Glomerular endothelial cell (primary cell): ENCODE measurements around the gene KDM2A. TPM values are rescaled to one million over a fixed set of nuclear protein-coding genes. Genes with fewer than 3 reads are reported as not detected.

Experiments used
- DNase-seq: peaks from one replicate; pipeline ENCODE4 v3.0.0-alpha.2; 2011; ENCODE audit warnings: low read depth, low spot score; ENCODE audit errors: extremely low read depth
- total RNA-seq: library from RNA; depleted of rRNA; stranded (reverse); fragments of >200 nt; gene quantifications from 2 replicates; pipeline ENCODE4 v1.2.3, GENCODE V29; 2015

The KDM2A gene
- 35.8 and 55.2 TPM in 2 replicates for total RNA-seq

DNA sequence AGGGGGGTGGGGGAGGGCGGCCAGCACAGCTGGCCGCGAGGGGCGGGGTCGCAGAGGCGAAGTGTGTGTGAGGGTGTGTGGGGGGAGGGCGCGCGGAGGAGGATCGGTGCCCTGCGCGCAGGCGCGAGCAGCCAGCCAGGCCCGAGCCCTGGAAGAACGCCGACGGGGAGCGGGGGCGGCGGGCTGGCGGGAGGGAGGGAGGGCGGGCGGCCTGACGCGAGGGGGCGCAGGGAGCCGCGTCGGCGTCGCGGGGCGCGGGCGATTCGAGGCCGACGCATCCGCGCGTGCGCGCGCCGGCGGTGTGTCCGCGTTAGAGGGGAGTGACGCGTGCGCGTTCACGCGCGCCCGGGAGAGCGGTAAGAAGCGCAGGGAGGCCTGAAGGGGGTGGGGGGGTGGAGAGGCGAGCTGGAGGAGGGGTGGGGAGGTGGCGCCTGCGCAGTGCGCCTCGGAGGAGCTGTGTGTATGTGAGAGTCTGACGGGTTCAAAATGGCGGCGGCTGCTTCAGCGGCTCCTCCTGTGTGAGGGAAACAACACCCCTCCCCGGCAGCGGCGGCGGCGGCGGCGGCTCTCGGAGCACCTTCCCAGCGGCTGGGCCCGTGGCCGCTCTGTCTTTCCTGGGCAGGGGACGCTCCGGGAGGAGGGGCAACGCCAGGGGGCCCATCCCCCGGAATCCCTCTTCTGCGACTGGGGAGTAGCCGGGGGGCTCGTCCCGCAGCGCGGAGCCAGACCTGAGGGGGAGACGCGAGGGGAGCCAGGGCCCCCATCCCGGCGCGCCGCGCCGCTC is at the start of gene KDM2A:
KDM2A (plus strand) TSS at position 463 of the 784 bp plus-strand sequence. CDS start 2,054 bp downstream, outside the sequence.
- peak; percentile 71 for DNase-seq

DNA sequence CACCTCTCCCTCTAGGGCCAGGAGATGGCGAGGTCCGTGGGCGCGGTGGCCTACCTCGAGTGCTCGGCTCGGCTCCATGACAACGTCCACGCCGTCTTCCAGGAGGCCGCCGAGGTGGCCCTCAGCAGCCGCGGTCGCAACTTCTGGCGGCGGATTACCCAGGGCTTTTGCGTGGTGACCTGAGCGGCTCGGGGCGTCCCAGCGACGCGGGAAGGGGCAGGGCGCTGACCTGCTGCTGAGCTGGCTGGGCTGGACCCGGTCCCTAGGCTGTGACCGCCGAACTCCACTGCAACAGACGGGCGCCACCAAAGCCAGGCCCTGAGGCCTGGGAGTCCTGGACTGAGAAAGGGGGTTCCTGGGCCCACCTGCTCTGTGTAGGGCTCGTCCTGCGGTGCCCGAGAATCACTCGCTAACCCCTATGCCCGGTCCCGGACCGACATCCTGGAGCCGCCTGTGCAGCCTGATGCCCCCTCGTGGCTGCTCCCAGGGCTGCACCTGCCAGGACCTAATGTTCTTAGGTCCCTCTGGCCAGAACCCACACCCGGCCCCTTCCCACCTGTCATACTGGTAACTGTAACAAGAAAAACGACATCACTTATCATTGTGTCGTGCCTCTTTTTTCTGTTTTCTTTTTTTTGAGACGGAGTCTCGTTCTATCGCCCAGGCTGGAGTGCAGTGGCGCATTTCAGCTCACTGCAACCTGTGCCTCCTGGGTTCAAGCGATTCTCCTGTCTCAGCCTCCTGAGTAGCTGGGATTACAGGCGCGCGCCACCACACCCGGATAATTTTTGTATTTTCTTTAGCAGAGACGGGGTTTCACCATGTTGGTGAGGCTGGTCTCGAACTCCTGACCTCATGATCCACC is 47.4 kb upstream of the KDM2A start:
- DNase-seq = no peak

DNA sequence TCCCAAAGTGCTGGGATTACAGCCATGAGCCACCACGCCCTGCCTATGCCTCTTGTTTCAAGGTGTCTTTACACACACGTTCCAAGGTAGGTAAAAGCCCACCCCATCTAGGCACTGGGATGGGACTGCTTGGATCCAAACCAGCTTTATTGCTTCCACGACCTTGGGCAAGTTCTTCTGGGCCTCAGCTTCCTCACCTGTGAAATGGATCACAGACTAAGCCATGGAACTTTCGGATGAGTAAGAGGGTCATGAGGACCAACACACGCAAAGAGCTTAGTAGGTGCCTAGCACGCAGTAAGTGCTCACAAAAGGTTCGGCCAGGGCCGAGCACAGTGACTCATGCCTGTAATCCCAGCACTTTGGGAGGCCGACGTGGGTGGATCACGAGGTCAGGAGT is 46.8 kb upstream of the KDM2A start:
- DNase-seq = no peak

DNA sequence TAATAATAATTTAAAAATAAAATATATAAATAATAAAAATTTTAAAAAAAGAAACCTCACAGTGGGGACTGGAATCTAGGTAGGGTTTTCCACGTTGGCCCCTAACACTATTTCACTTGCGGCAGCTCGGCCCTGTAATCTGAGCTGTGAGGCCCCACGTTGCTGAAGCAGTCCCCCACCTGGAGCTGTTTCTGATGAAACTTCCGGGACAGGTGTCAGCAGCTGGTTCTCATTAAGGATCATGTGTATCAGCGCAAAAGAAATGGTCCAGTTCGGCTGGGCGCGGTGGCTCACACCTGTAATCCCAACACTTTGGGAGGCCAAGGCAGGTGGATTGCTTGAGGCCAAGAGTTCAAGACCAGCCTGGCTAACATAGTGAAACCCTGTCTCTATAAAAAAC is 45.2 kb upstream of the KDM2A start:
- no peak for DNase-seq

DNA sequence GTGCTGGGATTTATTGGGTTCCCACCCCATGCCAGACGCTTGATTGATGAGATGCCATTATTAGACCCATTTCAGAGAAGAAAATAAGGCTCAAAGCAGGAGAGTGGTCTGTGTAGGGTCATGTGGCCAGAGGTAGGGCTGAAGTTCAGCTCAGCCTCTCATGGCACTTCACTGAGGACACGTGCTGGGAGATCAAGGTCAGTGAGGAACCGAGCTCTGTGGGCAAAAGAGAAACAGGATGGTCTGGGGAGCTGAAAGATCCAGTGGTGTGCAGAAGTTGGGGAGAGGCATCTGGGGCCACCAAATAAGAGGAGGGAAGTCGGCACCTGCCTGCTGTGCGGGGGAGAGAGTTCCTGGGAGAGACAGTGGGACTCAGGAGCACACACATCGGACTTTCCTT is 42.9 kb upstream of the KDM2A start:
- DNase-seq = no peak

DNA sequence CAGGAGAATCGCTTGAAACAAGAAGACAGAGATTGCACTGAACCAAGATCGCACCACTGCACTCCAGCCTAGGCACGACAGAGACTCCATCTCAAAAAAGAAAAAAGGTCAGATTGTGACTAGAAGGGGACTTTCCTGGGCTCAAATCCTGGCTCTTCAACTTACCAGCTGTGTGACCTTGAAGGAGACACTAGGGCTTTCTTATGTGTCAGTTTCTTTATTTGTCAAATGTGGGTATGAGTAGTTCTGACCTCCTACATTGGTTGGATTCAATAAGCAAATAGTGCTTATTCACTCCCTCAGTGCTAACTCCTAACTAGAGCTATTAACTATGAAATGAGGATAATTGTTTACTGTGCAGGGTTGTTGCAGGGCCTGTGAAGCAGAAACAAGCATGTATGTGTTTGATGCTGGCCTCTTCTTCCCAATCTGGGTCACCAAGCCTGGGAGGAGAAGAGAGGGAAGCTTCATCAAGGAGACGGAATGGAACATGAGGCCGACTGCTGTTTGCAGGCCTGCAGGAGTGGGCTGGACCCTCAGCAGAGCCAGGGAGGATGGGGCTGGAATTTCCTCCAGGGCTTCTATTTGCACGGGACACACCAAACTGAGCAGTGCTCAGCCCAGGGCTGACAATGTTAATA is 39.9 kb upstream of the KDM2A start:
- DNase-seq = no peak

DNA sequence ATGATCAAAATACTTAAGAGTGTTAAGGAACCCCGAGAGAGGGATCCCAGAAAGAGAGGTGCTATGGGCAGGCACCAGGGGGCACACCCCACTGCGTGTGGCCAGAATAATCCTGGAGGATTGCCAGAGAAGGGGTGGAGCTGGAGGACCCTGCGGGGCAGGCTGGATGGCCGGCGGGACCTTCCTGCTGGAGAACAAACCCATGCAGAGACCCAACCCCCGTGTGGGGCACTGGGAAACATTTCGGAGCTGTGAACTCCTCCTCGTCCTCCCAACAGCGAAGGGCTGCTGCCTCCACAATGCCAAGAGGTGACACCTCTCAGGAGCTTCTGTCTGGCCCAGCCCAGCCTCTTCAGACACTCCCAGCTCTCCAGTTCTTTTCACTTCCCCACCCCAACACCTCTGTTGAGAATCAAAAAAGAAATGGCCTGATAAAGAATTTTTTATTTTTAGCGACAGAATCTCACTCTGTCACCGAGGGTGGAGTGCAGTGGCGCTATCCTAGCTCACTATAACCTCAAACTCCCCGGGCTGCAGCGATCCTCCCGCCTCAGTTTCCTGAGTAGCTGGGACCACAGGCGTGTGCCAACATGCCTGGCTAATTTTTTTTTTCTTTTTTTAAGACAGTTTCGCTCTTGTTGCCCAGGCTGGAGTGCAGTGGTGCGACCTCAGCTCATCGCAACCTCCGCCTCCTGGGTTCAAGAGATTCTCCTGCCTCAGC is 36.8 kb upstream of the KDM2A start:
- DNase-seq = no peak

DNA sequence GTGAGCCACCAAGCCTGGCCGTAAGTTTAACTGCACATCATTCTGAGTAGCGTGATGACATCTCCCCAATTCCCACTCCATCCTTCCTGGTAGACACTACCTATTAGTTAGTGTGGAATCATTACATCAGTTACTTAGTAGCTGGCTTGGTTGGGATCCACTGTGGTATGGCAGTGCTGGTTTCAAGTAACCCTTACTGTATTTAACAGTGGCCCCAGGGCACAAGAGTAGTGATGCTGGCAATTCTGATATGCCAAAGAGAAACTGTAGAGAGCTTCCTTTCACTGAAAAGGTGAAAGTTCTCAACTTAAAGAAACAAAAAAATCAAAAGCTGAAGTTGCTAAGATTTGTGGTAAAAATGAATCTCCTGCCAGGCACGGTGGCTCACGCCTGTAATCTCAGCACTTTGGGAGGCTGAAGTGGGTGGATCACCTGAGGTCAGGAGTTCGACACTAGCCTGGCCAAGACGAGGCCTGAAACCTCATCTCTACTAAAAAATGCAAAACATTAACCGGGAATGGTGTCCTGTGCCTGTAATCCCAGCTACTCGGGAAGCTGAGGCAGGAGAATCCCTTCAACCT is 35.2 kb upstream of the KDM2A start:
- no peak for DNase-seq

DNA sequence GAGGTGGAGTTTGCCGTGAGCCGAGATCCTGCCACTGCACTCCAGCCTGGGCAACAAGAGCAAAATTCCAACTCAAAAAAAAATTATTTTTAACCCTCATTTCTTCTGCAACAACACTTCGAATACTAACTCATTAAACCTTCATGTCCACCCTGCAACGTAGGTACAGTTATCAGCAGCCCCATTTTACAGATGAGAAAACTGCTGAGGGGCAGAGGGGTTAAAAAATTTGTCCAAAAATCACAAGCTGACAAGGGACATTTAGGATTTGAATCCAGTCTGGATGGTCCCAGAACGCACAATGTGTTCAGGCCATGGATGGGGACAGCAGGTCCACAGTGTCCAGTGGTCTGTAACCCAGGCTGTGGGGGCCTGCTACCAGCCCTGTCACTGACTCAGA is 33.4 kb upstream of the KDM2A start:
- no peak for DNase-seq

DNA sequence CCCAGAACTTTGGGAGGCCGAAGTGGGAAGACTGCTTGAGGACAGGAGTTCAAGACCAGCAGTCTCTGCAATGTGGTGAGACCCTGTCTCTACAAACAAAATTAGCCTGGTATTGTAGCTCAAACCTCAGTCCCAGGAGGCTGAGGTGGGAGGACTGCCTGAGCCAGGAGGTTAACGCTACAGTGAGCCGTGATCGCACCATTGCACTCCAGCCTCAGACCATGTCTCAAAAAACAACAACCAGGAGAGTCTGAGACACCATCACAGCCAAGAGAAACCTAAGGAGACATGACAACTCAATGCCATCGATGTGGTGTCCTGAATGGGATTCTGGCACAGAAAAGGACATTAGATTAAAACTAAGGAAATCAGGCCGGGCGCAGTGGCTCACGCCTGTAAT is 28.3 kb upstream of the KDM2A start:
- DNase-seq = no peak

DNA sequence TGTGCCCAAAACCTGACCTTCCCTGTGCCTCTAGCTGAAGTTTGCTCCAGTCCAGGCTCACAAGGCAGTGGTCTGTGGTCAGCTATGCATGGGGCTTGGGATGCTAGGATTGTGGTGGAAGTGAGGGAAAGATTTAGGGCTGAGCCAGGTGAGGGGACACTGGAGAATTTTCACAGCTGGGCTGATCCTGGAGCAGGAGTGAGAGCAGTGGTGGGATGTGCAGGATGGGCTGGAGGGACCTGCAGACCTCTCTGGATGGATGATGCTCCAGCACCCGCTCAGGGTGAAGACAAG is 23.9 kb upstream of the KDM2A start:
- no peak for DNase-seq

DNA sequence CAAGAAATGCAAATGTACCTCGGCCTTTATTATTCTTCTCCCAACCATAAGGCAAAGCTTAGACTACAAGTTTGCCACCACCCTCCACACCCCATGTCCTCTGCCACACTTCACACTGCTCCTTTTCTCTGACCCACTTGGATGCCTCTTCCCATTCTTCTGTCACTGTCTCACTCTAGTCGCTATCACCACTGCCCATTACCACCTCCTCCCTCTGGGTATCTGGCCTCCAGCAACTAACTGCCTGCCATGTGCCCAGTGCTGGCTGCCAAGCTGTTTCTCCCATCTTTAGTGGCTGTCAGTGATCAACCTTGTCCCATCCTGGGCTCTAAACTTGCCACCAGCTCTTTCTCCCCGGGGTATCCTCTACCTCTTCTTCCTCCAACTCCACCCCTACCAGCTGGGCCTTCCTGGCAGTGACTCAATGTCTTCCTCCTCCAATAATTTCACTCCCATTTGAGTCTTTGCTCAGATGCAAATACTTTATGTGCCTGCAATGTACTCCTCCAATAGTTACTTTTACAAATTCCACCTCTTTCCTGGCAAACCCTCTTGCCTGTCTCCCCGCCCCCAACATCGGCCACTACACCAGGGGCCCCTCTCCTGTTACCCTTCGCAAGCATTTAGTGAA is 20.1 kb upstream of the KDM2A start:
- DNase-seq = no peak

DNA sequence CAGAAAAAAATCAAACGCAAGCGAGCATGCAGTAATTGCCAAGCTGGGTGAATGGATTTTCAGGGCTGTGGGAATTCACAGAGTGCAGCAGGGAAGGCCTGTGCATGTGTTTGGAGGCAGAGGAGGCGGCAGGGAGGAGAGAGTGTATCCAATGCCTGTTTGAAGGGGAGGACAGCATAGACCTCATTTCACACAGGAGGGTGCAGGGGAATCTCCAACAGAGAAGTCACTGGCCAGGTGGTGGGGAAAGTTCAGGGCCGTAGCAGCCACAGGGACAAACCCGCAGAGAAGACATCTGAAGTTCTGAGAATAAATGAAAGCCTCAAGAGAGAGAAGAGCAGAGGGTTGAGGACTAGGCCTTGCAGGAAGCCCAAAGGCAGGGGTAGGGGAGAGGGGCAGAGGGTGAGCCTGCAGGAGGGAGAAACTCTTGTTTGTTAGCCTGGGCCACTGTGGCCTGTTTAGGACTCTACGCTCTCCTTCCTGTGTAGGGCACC is 19.2 kb upstream of the KDM2A start:
- no peak for DNase-seq

DNA sequence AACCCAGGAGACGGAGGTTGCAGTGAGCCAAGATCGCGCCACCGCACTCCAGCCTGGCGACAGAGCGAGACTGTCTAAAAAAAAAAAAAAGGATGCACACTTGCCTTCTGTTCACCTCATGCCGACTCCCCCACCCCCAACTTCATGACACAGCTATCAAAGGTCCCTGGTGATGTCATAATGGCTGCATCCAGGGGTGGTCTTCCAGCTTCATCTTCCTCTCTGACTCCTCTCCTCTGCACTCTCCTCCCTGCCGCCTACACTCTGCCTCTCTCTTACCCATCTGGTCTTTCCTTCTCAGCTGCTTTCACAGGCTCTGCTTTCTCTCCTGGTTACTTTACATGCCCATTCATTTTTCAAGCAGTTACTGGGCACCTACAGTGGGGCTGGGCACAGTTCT is 16.4 kb upstream of the KDM2A start:
- no peak for DNase-seq

DNA sequence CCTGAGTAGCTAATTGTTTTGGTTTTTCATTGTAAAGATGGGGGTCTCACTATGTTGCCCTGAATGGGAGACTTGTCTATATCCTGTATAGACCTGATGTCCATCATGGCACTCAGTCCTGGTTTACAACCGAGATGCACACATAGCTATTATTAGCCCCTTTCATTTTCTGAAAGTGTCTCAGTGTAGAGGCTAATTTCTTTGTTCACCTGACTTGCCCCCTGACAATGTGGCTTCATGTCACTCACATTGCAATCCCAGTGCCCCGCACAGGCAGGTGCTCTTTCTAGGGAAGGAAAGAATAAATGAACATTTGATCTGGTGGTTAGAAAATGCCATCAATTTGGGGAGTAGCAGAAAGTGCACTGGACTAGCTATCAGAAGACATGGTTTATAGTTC is 13.1 kb upstream of the KDM2A start:
- DNase-seq = no peak

DNA sequence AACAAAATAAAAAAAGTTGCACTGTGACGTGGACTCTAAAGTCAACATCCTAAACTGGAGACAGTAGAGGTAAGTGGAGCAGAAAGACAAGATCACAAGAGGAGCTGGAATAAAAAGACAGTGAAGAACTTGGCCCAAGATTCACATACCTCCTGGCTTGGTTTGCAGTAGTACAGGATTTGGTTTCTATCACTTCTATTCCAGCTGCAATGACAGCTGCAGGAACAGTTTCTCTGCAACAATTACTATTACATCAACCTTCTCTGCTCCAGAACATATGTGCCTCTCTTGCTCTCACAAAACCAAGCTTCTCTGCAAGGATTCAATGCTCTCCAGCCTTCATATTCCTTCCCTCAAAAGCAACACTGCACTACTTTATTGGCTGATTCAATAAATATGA is 7.8 kb upstream of the KDM2A start:
- DNase-seq = no peak

DNA sequence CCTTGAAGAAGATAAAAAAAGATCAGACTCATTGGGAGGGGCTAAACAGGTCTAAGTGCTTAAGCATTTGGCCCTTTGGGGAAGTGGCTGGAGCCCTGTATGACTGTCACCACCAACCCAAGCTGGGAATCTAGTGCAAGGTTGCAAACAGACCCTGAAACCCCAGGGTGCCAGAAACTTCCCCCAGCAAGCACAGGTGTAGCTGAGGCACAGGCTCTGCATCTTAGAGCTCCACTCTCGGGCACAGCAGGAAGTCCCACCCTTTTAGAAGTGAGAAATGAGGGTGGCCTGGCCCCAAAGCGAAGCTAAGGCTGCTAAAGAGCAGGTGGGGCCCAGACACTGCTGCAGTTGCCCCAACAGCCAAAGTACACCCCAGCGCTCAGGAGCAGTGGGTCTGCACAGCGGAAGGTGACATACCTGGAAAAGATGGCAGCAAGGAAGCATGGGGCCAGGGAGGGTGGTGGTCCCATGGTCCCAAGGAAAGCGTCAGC is 5.8 kb upstream of the KDM2A start:
- DNase-seq = no peak

DNA sequence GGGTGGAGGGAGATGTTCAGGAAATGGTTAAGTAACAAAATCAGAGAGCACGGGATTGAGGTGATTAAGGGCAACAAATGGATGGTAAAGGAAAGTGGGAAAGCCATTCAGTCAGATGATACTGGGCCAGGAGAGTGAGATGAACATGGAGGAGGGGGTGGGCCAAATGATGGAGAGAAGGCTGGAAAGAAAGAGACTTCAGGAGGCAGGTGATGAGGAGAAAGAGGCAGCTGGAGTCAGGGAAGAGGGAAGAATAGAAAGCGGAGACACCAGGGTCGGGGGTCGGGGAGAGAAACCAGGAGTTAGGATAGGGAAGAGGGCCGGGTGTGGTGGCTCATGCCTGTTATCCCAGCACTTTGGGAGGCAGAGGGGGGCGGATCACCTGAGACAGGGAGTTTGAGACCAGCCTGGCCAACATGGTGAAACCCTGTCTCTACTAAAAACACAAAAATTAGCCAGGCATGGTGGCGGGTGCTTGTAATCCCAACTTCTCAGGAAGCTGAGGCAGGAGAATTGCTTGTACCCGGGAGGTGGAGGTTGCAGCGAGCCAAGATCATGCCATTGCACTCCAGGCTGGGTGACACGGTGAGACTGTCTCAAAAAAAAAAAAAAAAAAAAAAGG is 4.7 kb upstream of the KDM2A start:
- DNase-seq = no peak

DNA sequence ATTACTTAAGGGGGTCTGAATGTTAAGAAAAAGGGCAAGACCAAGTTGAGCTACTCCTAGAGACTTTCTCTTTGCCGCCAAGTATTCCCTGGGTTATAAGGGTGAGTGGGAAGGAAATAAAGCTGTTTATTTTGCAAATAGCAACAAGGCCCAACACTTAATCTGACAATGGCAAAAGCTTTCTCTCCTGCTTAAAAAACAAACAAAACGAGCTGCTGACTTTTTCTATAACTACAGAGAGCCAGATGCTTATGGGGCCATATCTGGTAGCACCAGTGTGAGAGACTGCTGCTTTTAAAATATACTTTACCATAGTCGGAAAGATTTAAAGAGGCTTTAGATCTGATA is 2.3 kb upstream of the KDM2A start:
- DNase-seq = no peak

DNA sequence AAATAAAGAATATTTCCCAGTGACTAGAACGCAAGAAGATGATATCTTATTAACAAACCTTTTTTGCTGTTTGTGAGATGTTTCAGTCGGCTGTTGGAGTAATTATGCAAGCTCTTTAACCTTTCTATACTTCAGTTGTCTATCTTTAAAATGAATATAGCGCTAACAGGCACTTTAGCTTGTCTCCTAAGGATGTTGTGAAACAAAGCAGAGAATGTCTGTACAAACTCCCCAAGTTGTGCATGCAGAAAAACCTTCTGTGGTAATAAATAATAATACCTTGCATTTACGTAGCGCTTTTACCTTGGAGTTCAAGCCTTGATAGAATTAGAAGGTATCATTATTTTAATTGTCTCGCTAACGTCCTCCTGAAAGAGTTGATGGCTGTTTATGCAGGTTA is 1.9 kb upstream of the KDM2A start:
- no peak for DNase-seq
